K562 (cell line): ENCODE measurements around the gene C6orf62. TPM values are rescaled to one million over a fixed set of nuclear protein-coding genes. Genes with fewer than 3 reads are reported as not detected.
A peak's percentile ranks its signal among the peaks of the same experiment; 100 is the strongest.

Experiments used
- ARHGAP35 ChIP-seq: fragments of 450-650 bp; IDR thresholded peaks from 2 replicates; pipeline ENCODE4 v1.6.1; 2018; ENCODE audit not compliant: partially characterized antibody
- BDP1 ChIP-seq: IDR thresholded peaks from 3 replicates; pipeline ENCODE4 v1.6.1; 2011; ENCODE audit not compliant: insufficient read length, insufficient read depth
- CHD4 ChIP-seq: fragments of 200-600 bp; sonication (generic); IDR thresholded peaks from 3 replicates; pipeline ENCODE4 v1.6.1; 2012; ENCODE audit warnings: low read depth, mild to moderate bottlenecking, mixed read lengths, low read length, inconsistent platforms; ENCODE audit not compliant: insufficient read depth, insufficient replicate concordance, poor library complexity, severe bottlenecking
- FOXP1 ChIP-seq: sonication (generic); formaldehyde crosslinking; IDR thresholded peaks from 2 replicates; pipeline ENCODE4 v1.8.0; 2022; ENCODE audit warnings: mild to moderate bottlenecking, missing genetic modification reagents
- GTF2A2 ChIP-seq: IDR thresholded peaks from 2 replicates; pipeline ENCODE4 v1.6.1; 2016; ENCODE audit warnings: mild to moderate bottlenecking, missing genetic modification characterization, missing compliant biosample characterization
- HNRNPLL ChIP-seq: fragments of 200-400 bp; formaldehyde crosslinking; IDR thresholded peaks from 2 replicates; pipeline ENCODE4 v1.6.1; 2017; ENCODE audit warnings: low read length, low read depth, mild to moderate bottlenecking; ENCODE audit not compliant: poor library complexity, severe bottlenecking
- IFI16 ChIP-seq: fragments of 250-450 bp; sonication (Bioruptor Pico); IDR thresholded peaks from 2 replicates; pipeline ENCODE4 v2.1.2; 2022; ENCODE audit warnings: mild to moderate bottlenecking, inconsistent platforms
- KDM2B ChIP-seq: fragments of 250-450 bp; sonication (Bioruptor Pico); IDR thresholded peaks from 2 replicates; pipeline ENCODE4 v1.8.0; 2021; ENCODE audit warnings: mild to moderate bottlenecking, moderate library complexity
- KDM4B ChIP-seq, 2 experiments: fragments of 450-650 bp in 1 of 2; sonication (generic) in 1 of 2; IDR thresholded peaks; 2 replicates each; pipeline ENCODE4 v1.6.1; 2016 to 2017; ENCODE audit warnings: borderline replicate concordance in 2 of 2, antibody characterized with exemption in 1 of 2, low read depth in 1 of 2, mild to moderate bottlenecking in 1 of 2
- L3MBTL2 ChIP-seq: fragments of 450-650 bp; IDR thresholded peaks from 2 replicates; pipeline ENCODE4 v1.6.1; 2016; ENCODE audit warnings: mild to moderate bottlenecking, moderate library complexity
- NR4A1 ChIP-seq, 2 experiments: fragments of 250-450 bp in 1 of 2; fragments of 450-650 bp in 1 of 2; sonication (Bioruptor Pico) in 1 of 2; IDR thresholded peaks; 2 replicates each; pipeline versions ENCODE4 v1.4.0 to v1.6.1; 2016 to 2020; ENCODE audit warnings: mild to moderate bottlenecking in 2 of 2, missing compliant biosample characterization in 1 of 2, missing genetic modification characterization in 1 of 2, moderate library complexity in 1 of 2
- POLR2AphosphoS2 ChIP-seq: IDR thresholded peaks from 2 replicates; pipeline ENCODE4 v1.6.1; 2012; ENCODE audit warnings: low read length, improper control_type of control experiment
- RUNX1 ChIP-seq: sonication (generic); IDR thresholded peaks from 2 replicates; pipeline ENCODE4 v1.6.1; 2016; ENCODE audit warnings: antibody characterized with exemption, low read depth
- SAP30 ChIP-seq: fragments of 200-600 bp; sonication (generic); IDR thresholded peaks from 2 replicates; pipeline ENCODE4 v1.6.1; 2012; ENCODE audit warnings: borderline replicate concordance, low read depth, mild to moderate bottlenecking, moderate library complexity, low read length, control low read depth, inconsistent platforms; ENCODE audit not compliant: insufficient read depth, poor library complexity, severe bottlenecking
- SIRT6 ChIP-seq: IDR thresholded peaks from one replicate; pipeline ENCODE4 v1.6.1; 2012; ENCODE audit warnings: low read depth, mild to moderate bottlenecking, control low read depth, inconsistent platforms, low read length, moderate library complexity
- ZNF217 ChIP-seq: sonication (generic); formaldehyde crosslinking; IDR thresholded peaks from 2 replicates; pipeline ENCODE4 v1.8.0; 2022; ENCODE audit warnings: mild to moderate bottlenecking, missing genetic modification reagents
- ZNF707 ChIP-seq: fragments of 250-450 bp; sonication (Bioruptor Pico); conservative IDR thresholded peaks from 2 replicates; pipeline ENCODE4 v1.8.0; 2022; ENCODE audit warnings: inconsistent platforms, mild to moderate bottlenecking, moderate library complexity
- ZNF717 ChIP-seq: fragments of 250-450 bp; sonication (Bioruptor Pico); IDR thresholded peaks from 2 replicates; pipeline ENCODE4 v1.5.0; 2021
- polyA plus RNA-seq, 8 experiments: library from polyadenylated mRNA; depleted of rRNA in 4 of 8; stranded (reverse) in 5 of 8; unstranded in 3 of 8; fragments of >200 nt; fragmentation: Nextera tagmentation in 2 of 8; fragmentation: Illumina TruSeq in 1 of 8; extraction: Ambion mirVana in 2 of 8; extraction: Trizol in 1 of 8; gene quantifications; 2 replicates each; pipeline versions ENCODE4 v1.2.1 to v1.2.3, GENCODE V29; 2011 to 2014; ENCODE audit warnings: inconsistent platforms in 1 of 8, missing spikeins in 1 of 8
- total RNA-seq, 7 experiments: library from RNA; depleted of rRNA in 6 of 7; stranded (reverse); fragments of >200 nt in 6 of 7; fragmentation: Illumina TruSeq in 2 of 7; extraction: Trizol in 2 of 7; gene quantifications; 2 replicates each; pipeline versions ENCODE4 v1.2.1 to v1.2.3, GENCODE V29; 2011 to 2021; ENCODE audit warnings: low replicate concordance in 1 of 7
- TF ChIP-seq, protein P1 (sequence below): fragments of 450-650 bp; IDR thresholded peaks from 2 replicates; pipeline ENCODE4 v1.6.1; 2016
- TF ChIP-seq, protein P2 (sequence below): fragments of 250-450 bp; sonication (Bioruptor Pico); IDR thresholded peaks from 2 replicates; pipeline ENCODE4 v1.4.0; 2020

C6orf62 gene
- total and polyA plus RNA-seq, 9 of the 15 experiments (the other 6 are each of a cell fraction or from before 2014, with no cell fraction given), result 48.5 to 579 (median 111) TPM

- no peak; the same call in 1 of the 2 replicates for TF ChIP-seq POLR2AphosphoS2
- TF ChIP-seq CHD4, result no peak
- no peak for TF ChIP-seq BDP1
- TF ChIP-seq HNRNPLL, result peak; percentile 97
- no peak for TF ChIP-seq GTF2A2 (tag)
- no peak for TF ChIP-seq FOXP1 (CRISPR knock-in tag)
- peak; percentile 67 for TF ChIP-seq SAP30
- TF ChIP-seq, protein P1, sequence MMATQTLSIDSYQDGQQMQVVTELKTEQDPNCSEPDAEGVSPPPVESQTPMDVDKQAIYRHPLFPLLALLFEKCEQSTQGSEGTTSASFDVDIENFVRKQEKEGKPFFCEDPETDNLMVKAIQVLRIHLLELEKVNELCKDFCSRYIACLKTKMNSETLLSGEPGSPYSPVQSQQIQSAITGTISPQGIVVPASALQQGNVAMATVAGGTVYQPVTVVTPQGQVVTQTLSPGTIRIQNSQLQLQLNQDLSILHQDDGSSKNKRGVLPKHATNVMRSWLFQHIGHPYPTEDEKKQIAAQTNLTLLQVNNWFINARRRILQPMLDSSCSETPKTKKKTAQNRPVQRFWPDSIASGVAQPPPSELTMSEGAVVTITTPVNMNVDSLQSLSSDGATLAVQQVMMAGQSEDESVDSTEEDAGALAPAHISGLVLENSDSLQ, result peak; percentile 11; the same call in 1 of the 2 replicates
- TF ChIP-seq, protein P2, sequence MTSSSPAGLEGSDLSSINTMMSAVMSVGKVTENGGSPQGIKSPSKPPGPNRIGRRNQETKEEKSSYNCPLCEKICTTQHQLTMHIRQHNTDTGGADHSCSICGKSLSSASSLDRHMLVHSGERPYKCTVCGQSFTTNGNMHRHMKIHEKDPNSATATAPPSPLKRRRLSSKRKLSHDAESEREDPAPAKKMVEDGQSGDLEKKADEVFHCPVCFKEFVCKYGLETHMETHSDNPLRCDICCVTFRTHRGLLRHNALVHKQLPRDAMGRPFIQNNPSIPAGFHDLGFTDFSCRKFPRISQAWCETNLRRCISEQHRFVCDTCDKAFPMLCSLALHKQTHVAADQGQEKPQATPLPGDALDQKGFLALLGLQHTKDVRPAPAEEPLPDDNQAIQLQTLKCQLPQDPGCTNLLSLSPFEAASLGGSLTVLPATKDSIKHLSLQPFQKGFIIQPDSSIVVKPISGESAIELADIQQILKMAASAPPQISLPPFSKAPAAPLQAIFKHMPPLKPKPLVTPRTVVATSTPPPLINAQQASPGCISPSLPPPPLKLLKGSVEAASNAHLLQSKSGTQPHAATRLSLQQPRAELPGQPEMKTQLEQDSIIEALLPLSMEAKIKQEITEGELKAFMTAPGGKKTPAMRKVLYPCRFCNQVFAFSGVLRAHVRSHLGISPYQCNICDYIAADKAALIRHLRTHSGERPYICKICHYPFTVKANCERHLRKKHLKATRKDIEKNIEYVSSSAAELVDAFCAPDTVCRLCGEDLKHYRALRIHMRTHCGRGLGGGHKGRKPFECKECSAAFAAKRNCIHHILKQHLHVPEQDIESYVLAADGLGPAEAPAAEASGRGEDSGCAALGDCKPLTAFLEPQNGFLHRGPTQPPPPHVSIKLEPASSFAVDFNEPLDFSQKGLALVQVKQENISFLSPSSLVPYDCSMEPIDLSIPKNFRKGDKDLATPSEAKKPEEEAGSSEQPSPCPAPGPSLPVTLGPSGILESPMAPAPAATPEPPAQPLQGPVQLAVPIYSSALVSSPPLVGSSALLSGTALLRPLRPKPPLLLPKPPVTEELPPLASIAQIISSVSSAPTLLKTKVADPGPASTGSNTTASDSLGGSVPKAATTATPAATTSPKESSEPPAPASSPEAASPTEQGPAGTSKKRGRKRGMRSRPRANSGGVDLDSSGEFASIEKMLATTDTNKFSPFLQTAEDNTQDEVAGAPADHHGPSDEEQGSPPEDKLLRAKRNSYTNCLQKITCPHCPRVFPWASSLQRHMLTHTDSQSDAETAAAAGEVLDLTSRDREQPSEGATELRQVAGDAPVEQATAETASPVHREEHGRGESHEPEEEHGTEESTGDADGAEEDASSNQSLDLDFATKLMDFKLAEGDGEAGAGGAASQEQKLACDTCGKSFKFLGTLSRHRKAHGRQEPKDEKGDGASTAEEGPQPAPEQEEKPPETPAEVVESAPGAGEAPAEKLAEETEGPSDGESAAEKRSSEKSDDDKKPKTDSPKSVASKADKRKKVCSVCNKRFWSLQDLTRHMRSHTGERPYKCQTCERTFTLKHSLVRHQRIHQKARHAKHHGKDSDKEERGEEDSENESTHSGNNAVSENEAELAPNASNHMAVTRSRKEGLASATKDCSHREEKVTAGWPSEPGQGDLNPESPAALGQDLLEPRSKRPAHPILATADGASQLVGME (CRISPR knock-in tag), result no peak
- no peak for TF ChIP-seq SIRT6
- TF ChIP-seq ZNF707 (CRISPR knock-in tag), result no peak
- TF ChIP-seq ZNF217 (CRISPR knock-in tag), result no peak
- TF ChIP-seq IFI16 (CRISPR knock-in tag), result no peak
- peak in 1 of 2 experiments; percentile 60; a peak in 1 of 4 replicates for TF ChIP-seq KDM4B (IDR thresholded peaks at IDR 0.05; ENCODE audit: borderline replicate concordance in 2 of 2, low read depth in 1 of 2)
- TF ChIP-seq ZNF717 (CRISPR knock-in tag), result no peak
- peak; percentile 77 for TF ChIP-seq KDM2B
- no peak for TF ChIP-seq ARHGAP35
- peak; percentile 48; the same call in 1 of the 2 replicates for TF ChIP-seq RUNX1
- no peak for TF ChIP-seq NR4A1 (CRISPR knock-in tag; IDR thresholded peaks at IDR 0.05)
- TF ChIP-seq NR4A1 (tag; IDR thresholded peaks at IDR 0.05), result no peak
- TF ChIP-seq L3MBTL2, result peak; percentile 91
Observed at GRCh38 chr6:24666641-24667377, 52.1 kb downstream of the C6orf62 start, which contains the start of the genes ACOT13 and TDP2 (continued).
